ENCODE measurements around the gene IL22RA1. TPM values are rescaled to one million over a fixed set of nuclear protein-coding genes. Genes with fewer than 3 reads are reported as not detected.

IL22RA1 gene
- total RNA-seq, 1 experiment from 2014 or later = 0.13 TPM

GRCh38 chr1:24075590-24075854 lies 67.4 kb downstream of the IL22RA1 start:
- Histone ChIP-seq H4K8ac (replicated peaks; ENCODE audit: insufficient read length, low read depth, low read length) (no peak overlapping the region), H4K20me1 (ENCODE audit: control insufficient read depth, insufficient read depth, insufficient read length) (no peaks in the 10 kb centered on the region), H3K14ac (ENCODE audit: insufficient read depth, low read length) (no peak overlapping the region), H3K23me2 (ENCODE audit: insufficient read length, low read depth, low read length, poor library complexity, severe bottlenecking) (no peaks in the 10 kb centered on the region), H3K4me2 (ENCODE audit: insufficient read depth, insufficient read length, low read length) (no peak overlapping the region), H2AFZ (ENCODE audit: low read length) (no peak overlapping the region), H2BK20ac (ENCODE audit: low read depth, low read length, poor library complexity, severe bottlenecking) (no peak overlapping the region), H2BK12ac (ENCODE audit: insufficient read length, low read depth, low read length) (no peak overlapping the region), H2AK5ac (ENCODE audit: insufficient read length, low read length) (no peak overlapping the region), H3K4ac (ENCODE audit: low read depth, low read length) (no peak overlapping the region), H3K23ac (ENCODE audit: insufficient read length, low read depth, low read length) (no peak overlapping the region), H3K18ac (ENCODE audit: insufficient read length, low read depth, low read length) (no peak overlapping the region), H3T11ph (ENCODE audit: low read length) (no peak overlapping the region), H4K5ac (ENCODE audit: insufficient read length, low read depth, low read length) (no peak overlapping the region), H3K4me1 (ENCODE audit: insufficient read depth, low read length) (peaks cover 8% of the 10 kb centered on the region; the same call in 1 of the 2 replicates), H4K91ac (ENCODE audit: insufficient read length, low read depth, low read length) (no peak overlapping the region), H3K9me3 (ENCODE audit: control insufficient read depth, low read depth, low read length) (no peaks in the 10 kb centered on the region), H3K27ac (ENCODE audit: insufficient read length, low read depth, low read length) (no peak overlapping the region), H3K56ac (ENCODE audit: insufficient read length, low read depth, low read length) (no peak overlapping the region), H2BK120ac (ENCODE audit: low read depth, low read length, poor library complexity, severe bottlenecking) (no peak overlapping the region), H3K27me3 (ENCODE audit: insufficient read depth, low read length) (no peaks in the 10 kb centered on the region), H3K79me1 (ENCODE audit: insufficient read depth, low read depth, low read length, poor library complexity, severe bottlenecking) (no peaks in the 10 kb centered on the region), H2BK15ac (ENCODE audit: low read depth, low read length) (no peak overlapping the region), H3K9ac (ENCODE audit: extremely low read depth, insufficient read length, low read length) (no peak overlapping the region), H3K79me2 (ENCODE audit: insufficient read depth, low read length) (no peaks in the 10 kb centered on the region), H2BK5ac (ENCODE audit: insufficient read length, low read length) (no peak overlapping the region)
- Mint-ChIP-seq H3K27me3 (ENCODE audit: low read depth) (peaks cover 1% of the 10 kb centered on the region; the same call in 1 of the 2 replicates), H3K4me3 (no peak overlapping the region; a peak in 1 of 5 replicates), H3K9me3 (no peaks in the 10 kb centered on the region; a peak in 1 of 5 replicates), H3K4me1 (peaks cover 8 to 32% of the 10 kb centered on the region in 2 experiments), H3K27ac (no peak overlapping the region; a peak in 1 of 7 replicates), H3K36me3 (ENCODE audit: insufficient read depth in 1 of 3, low read depth in 3 of 3) (no peaks in the 10 kb centered on the region)
- DNase-seq = no peak
- no CpG with 5 or more reads among the region's 4 CpGs for WGBS (ENCODE audit: extremely low coverage, insufficient read length, low lambda C conversion rate)
- TF ChIP-seq, protein P1, sequence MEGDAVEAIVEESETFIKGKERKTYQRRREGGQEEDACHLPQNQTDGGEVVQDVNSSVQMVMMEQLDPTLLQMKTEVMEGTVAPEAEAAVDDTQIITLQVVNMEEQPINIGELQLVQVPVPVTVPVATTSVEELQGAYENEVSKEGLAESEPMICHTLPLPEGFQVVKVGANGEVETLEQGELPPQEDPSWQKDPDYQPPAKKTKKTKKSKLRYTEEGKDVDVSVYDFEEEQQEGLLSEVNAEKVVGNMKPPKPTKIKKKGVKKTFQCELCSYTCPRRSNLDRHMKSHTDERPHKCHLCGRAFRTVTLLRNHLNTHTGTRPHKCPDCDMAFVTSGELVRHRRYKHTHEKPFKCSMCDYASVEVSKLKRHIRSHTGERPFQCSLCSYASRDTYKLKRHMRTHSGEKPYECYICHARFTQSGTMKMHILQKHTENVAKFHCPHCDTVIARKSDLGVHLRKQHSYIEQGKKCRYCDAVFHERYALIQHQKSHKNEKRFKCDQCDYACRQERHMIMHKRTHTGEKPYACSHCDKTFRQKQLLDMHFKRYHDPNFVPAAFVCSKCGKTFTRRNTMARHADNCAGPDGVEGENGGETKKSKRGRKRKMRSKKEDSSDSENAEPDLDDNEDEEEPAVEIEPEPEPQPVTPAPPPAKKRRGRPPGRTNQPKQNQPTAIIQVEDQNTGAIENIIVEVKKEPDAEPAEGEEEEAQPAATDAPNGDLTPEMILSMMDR (conservative IDR thresholded peaks at IDR 0.05) = no peak

All from H9 (cell line).